GM21526 (cell line): Measurements from ENCODE around the gene FAM3C.

Experiments used
- ATAC-seq: cut with Tn5 transposase; IDR thresholded peaks from one replicate; pipeline ENCODE4 v1.9.1; 2021; ENCODE audit warnings: moderate library complexity; ENCODE audit not compliant: unreplicated experiment, low FRiP score

The FAM3C gene

DNA sequence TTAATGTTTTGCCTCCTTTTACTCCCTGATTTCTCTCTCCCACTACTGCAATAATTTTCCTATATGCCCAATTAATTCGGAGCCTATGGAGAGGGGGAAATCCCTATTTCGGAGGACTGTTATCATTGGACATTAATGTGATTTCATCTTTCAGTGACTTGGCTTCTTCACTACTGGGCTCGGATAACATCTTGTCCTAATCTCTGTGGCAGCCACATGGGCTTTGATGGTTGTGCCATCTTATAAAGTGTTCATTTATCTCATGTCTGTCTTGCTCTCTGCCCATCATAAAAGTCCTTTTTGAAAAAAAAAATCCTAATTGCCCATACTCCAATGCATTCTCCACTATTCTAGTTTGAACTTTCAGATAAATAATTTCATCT is 15.5 kb upstream of the FAM3C start:
- ATAC-seq = no peak

DNA sequence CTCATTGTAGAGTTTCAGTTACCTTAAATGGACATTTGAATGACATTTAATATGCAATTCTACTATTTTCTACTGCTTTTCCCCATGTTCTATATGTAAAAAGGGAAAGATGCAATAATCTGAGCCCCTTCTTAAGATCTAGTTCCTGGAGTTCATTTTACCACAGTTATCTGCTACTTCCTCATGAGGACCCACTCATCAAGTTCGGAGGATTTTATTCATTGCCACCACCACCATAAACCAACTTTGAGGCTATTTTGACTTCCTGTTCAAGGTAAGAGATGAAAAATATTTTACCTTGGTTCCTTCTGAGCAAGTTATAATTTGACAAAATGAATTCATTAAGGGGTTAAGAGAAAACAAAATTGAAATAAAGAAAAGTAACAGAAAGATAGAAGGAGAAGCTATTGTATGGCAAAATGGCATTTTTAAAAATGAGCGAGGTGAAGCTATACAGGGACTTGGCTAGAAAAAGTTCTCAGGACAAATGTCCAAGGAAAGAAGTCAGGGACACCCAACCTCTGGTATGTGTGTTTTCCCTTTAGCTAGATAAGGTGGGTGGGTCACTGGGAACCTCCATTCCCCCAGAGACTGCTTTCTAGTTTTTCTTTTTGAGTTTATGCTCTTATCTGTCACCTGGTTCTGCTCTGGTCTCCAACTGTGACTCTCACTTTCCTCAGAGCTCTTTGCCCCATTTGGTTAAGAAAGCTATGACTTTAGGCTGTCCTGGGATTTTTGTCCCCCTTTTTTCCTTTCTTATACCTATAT is 14.9 kb upstream of the FAM3C start:
- no peak for ATAC-seq

DNA sequence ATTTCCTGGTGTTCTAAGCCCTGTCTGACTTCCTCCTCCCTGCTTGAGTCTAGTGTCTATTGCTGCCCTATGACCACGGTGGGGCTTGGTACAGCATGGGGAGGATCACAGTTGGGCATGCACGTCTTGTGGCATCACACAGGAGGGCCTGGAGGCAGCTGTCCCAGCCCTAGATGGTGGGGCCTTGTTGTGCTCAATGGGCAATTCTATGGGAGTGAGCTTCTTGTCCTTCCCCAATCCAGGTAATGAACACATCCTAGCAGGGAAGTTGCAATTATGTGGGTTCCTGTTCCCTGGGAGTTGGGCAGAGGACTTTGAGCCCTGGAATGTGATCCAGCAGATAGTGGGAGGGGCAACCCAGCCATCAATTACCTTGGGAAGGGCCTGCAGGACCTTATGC is 10.8 kb upstream of the FAM3C start:
- no peak for ATAC-seq

DNA sequence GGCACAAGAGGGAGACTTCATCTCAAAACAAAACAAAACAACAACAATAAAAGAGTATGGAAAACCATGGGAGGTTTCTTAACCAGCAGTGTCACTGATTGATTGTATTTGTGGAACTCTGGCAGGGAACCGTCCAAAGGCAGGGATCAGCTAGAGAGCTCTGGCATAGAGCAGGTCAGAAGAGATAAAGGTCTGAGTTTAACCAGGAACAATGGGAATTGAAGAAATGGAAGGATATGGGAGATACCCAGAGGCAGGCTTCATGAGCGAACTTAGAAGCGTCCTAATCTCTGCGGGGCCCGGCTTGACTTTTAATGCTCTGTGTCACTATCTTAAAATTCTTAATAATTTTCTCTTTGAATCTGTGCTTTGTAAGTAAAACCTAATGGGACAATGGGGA is 10.4 kb upstream of the FAM3C start:
- ATAC-seq = no peak

DNA sequence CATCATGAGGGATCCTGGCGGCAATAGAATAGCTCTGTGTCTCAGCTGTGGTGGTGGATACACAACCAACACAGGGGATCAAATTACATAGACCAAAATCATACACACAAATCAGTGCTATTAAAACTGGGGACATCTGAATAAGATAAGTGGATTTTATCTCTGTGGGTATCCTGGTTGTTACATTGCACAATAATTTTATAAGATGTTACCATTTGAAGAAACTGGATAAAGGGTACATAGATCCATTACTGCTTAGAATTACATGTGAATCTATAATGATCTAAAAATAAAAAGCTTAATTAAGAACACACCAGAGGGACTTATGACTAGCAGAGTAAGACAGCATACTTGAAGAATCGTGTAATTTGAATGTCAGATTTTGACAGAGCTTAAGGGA is 8.2 kb upstream of the FAM3C start:
- no peak for ATAC-seq

DNA sequence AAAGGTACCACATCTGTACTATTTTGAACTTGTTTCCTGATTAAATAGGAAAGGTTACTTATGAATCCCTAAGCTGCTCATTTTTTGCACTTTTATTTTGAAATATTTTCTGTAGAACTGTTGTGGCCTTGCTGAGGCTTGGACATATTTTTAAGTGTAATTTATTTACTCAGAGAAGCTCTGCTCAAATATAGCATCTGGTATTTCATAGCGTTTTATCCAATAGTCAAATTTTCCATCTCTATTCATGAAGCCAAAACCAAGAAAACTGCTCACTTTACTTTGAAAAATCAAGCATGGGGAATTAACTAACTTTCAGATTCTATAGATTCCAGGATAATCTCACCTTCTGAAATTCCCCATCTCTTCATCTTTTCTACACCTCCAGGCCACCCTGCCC is 6.6 kb upstream of the FAM3C start:
- ATAC-seq = no peak

DNA sequence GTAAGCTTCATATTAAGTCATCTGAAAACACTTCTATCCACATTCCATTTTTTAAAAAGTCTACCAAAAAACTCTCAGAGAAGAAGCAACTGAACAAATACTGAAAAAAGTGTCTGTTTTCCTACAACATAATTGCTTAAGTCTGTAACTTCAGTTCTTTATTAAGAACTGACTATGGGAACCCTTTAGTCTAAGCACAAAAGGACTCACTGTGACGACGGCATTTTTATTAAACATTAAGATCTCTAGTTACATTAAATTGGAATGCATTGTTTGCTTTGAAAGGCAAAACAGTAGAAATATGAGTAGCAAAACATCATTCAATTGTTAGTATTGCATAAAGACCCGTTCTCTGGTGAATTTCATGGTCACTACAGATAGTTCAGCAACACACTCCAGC is 5.8 kb upstream of the FAM3C start:
- no peak for ATAC-seq

DNA sequence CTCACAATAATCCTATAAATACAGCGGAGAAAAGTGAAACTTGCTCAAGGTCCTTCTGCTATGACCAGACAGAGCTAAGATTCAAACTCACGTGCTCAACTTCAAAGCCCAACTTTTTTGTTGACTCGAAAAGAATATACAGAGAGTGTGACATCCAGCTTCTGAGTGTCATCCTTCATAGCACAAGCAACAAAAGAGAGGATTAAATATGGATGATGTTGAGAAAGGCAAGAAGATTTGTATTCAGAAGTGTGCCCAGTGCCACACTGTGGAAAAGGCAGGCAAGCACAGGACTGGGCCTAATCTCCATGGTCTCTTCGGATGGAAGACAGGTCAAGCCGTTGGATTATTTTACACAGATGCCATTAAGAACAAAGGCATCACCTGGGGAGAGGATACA is 2.1 kb upstream of the FAM3C start:
- no peak for ATAC-seq

DNA sequence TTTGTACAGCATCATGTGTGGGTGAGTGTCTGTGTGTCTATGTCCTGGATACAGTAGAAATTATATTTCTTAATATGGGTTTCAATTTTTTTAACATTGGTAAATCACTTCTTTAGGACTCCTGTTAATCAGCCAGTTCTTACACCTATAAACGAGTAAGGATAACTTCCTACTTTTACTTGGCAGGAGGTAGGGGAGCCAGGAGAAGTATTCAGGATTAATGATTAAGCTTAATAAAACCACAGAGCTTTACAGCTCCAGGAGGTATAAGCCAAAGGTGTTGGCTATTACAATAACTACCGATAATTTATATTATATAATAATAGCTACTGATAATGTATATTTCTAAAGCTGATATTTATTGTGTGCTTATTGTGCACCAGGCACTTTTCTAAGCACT is 1.7 kb upstream of the FAM3C start:
- ATAC-seq = no peak

DNA sequence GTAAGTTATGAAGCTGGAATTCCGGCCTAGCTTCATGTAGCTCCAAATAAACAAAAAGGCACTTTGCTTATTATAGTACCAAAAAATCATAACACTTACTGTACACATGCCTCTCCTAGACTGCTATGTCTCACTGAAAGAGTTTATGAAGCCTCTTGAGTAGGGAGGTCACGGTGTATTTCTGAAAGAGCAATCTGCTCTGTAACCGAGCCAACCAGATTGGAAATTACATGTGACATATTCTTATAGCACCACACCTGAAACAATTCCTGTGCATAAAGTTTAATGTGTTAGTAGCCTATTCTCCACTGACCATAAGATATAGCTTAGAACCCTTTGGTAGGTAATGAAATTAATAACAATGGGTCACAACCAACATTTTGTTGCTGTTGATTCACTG is 1.3 kb upstream of the FAM3C start:
- no peak for ATAC-seq

DNA sequence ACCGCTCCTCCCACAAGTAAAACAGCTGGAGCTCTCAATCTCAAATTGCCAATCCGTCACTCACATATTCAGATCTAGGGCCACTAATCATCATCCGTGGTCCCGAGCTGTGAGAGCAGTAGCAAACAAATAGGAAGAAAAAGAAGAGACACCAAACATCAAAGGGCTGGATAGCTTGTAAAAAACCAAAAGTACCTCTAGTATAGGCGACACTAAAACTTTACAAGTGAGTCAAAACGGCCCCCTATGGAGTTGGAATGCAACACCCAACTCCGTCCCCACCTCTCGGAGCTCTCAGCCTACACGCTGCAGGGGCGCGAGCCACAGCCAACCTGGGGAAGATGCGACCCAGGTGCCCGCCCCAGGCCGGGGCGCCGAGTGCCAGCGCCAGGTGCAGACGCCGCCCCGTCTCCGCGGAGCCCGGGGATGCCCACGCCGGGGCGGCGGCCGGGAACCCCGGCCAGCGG is 581 bp downstream of the FAM3C start:
- ATAC-seq = peak; percentile 41

DNA sequence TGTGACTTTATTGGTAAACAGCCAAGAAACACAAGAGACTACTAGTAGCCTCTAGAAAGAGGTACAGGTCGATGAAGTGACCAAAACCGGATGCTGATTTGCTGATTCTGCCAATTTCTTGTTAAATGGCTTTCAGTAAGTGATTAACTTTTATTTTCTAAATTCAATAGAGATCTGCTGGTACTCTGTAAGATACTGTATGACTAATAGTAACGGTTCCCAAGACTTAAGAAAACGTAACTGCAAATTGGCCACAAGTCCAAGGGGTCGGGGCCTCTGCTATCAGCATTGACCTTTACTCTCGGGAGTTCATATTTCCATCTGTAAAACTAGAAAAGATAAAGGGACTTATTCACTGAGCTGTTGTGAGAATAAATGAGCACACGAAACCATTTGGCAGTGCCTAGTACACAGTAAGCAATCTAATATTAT is 1.4 kb downstream of the FAM3C start:
- no peak for ATAC-seq

DNA sequence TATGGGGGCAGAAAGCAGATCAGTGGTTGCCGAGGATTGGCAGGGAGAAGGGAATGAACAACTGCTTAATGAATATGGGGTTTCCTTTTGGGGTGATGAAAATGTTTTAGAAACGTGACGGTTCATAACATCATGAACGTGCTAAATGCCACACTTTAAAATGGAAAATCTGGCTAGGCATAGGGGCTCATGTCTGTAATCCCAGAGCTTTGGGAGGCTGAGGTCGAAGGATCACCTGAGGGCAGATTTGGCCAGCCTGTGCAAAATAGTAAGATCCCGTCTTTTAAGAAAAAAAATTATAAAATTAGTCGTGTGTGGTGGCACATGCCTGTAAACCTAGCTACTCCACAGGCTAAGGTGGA is 3.1 kb downstream of the FAM3C start:
- no peak for ATAC-seq

DNA sequence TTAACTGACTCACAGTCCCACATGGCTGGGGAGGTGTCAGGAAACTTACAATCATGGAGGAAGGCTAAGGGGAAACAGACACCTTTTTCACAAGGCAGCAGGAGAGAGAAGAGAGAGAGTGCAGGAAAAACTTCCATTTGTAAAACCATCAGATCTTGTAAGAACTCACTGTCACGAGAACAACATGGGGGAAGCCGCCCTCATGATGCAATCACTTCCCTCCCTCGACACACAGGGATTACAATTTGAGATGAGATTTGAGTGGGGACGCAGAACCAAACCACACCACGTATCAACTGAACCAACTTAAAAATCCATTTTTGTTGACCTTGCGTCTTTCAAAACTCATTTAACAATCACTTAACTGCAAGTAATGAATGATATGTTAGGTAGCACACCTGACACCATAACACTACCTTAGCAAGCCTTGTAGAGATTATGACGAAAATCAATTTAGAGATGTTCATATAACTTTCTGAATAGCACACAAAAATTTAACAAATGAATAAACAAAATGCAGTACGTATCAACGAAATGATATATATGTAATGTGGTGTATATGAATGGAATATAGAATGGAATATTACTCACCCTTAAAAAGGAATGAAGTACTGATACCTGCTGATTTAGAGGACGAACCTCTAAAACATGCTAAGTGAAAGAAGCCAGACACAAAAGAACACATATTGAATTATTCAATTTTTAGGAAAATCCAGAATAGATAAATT is 3.7 kb downstream of the FAM3C start:
- no peak for ATAC-seq

DNA sequence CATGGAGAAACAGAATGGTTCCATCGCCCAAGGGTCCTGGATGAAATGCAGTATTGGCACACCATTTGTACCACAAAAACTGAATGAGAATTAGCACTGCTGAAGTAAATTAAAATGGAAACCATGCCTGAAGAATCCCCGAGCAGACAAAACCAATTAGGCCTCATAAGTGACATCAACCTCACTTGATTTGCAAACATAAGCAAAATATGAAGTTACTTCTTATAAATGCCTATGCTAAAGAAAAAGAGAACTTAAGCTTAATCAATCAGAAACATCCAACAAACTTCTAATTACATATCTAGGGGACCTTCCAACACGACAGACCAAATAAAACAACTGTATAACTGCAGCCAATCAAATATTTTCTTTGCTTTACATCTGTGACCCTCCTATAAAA is 4.4 kb downstream of the FAM3C start:
- no peak for ATAC-seq

DNA sequence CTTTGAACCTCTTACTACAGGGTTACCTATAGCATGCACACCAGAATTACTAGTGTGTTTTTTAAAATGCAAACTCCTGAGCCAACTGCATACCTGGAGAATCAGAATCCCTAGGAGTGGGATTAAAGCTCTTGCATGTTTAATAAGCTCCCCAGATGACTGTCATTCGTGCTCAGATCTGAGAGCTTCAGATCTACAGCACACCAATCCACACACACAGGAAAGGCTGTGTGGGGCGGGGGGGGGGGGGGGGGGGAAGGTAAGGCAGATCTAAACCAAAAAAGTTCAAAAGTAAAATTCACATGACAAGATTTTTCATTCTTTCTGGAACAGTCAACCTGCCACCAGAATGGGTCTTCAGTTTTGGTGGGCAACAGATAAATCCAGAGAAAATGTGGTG is 5.5 kb downstream of the FAM3C start:
- ATAC-seq = no peak

DNA sequence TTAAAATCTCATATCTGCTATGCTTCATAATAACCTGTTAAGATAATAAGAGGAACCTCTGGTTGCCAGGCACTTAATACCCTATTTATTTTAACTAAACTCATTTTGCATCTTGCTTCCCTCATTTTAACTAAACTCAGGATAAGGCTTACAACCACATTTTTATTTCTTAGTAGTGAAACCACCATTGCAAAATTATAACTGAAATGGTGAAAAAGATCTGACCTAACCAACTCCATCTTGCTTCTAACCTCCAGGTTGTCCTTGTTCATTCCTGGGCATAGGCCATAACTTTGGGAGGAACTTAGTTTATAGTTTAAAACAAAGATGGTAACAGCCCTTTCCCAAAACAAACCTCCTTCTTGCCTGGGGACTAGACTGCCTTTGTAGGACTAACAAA is 6.0 kb downstream of the FAM3C start:
- ATAC-seq = no peak

DNA sequence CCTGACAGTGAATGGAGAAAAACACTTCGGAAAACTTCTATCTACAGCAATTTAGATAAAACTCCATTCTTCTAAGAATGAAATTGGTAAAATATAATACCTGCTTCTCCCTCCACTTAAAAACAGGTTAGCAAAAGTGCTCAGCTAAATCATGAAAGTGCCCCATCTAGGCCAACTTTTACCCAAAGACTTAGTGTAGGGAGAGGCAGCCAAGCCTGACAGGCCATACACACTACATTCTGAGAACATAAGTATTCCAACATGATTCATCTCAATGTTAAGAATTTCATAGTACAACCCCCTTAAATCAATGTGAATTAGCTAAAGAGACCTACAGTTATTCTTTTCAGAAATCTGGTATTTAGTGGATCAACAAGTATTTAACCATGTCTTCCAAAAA is 7.2 kb downstream of the FAM3C start:
- no peak for ATAC-seq

DNA sequence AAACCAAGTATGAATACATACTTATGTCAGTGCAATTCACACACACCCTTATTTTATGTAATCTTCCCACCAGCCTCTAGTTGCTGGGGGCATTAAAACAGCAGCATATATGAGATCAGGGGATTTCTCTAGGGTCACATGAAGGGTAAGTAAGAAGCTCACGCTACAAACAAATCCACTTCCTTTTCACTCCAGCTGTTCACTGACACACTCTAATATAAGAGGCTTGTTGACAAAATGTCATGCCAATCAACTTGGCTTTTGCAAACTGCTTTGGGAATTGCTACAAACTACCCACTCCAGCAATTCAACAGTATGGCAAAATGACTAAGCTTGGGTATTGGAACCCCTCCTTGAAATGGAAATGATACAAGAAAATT is 10.3 kb downstream of the FAM3C start:
- peak; percentile 89 for ATAC-seq

DNA sequence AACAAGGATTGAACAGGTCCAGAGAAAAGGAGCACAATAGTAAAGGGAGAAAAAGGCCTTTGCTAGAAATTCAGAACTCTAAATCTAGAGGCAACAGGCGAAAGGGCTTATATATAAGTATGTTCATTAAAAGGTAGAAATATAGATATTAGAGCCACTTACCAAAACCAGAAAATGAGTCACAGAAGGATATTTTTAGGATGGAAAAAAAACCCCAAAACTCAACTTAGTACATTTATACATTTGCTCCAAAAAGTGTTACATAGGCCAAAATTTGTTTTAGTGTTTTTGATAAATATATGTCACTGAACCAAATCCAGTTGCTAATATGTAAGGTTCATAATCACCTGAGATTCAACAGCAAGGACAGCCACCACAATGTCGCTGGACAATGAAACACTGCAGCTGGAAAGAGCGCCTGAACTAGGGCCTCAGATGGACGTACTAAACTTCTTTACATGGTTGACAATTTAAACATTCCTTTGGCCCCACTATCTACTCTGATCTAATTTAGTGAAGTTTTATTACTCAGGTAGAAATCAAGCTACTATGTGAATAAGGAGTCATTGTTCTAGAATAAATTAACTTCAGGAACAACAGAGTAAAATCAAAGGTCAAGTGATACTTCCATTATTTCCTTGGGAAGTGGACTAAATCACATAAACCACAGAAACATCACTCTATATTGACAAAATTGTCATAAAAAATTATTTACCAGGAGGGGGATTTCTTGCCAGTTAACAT is 10.9 kb downstream of the FAM3C start:
- ATAC-seq = no peak

DNA sequence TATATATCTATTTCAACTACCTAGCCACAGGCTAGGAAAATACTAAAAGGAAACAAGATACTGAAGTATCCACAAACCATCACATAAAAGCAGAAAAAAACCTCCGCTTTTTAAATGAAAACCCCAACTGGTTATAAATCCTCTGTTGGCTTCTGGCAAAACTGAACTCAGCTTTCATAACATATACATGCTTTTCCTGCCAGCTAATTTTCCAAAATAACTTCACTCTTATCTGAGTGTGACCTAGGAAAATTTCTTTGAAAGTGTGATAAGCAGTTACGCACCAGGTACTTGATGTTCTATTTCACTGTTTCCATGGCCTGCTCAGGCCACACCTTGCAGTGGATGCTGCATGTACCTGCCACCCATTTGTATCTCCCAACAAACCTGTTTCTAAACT is 11.8 kb downstream of the FAM3C start:
- no peak for ATAC-seq
